NCI-H526 treated with DMSO at 0.1 percent for 48 hours (cell line): ENCODE data around the gene ZNF385A.

Source experiments
- DNase-seq: peaks from one replicate; lab custom pipeline; 2025; lab: John Stamatoyannopoulos, UW

Gene ZNF385A

GRCh38 chr12:54384591-54385041, at the start of gene ZNF385A:
TSS of gene ZNF385A (minus strand) at chr12:54384733. CDS start at chr12:54384514, 219 bp downstream.
- DNase-seq: no peak

GRCh38 chr12:54432815-54433164, 48.3 kb upstream of the ZNF385A start:
- DNase-seq: no peak

GRCh38 chr12:54431911-54432814, 47.6 kb upstream of the ZNF385A start:
- no peak for DNase-seq

GRCh38 chr12:54430471-54431069, 46.0 kb upstream of the ZNF385A start:
- DNase-seq: no peak

GRCh38 chr12:54429014-54429471, 44.5 kb upstream of the ZNF385A start:
- DNase-seq: no peak

- DNase-seq: no peak
Observed at GRCh38 chr12:54428050-54429013, 43.8 kb upstream of the ZNF385A start.

- no peak for DNase-seq
Observed at GRCh38 chr12:54427106-54427505, 42.6 kb upstream of the ZNF385A start.

GRCh38 chr12:54426690-54427089, 42.2 kb upstream of the ZNF385A start:
- DNase-seq: no peak

- no peak for DNase-seq
Observed at GRCh38 chr12:54425702-54426101, 41.2 kb upstream of the ZNF385A start.

GRCh38 chr12:54424224-54424623, 39.7 kb upstream of the ZNF385A start:
- DNase-seq: no peak

- DNase-seq: no peak
Observed at GRCh38 chr12:54423816-54424150, 39.2 kb upstream of the ZNF385A start.

- no peak for DNase-seq
Observed at GRCh38 chr12:54421879-54422250, 37.3 kb upstream of the ZNF385A start.

- DNase-seq: no peak
Observed at GRCh38 chr12:54421175-54421878, 36.8 kb upstream of the ZNF385A start.

- no peak for DNase-seq
Observed at GRCh38 chr12:54420766-54421144, 36.2 kb upstream of the ZNF385A start.

- no peak for DNase-seq
Observed at GRCh38 chr12:54419088-54419887, 34.8 kb upstream of the ZNF385A start, which contains the start of gene ITGA5. TSS of gene ITGA5 (minus strand) at chr12:54419266. CDS start at chr12:54419198, 68 bp downstream.

GRCh38 chr12:54418441-54419087, 34.0 kb upstream of the ZNF385A start:
- DNase-seq: no peak

GRCh38 chr12:54417712-54418440, 33.3 kb upstream of the ZNF385A start:
- DNase-seq: no peak

GRCh38 chr12:54416687-54417603, 32.4 kb upstream of the ZNF385A start:
- DNase-seq: no peak
